Adrenal gland (tissue), 12 donors: ENCODE data around the gene CALHM5. TPM values are rescaled to one million over a fixed set of nuclear protein-coding genes. Genes with fewer than 3 reads are reported as not detected.
A peak's percentile ranks its signal among the peaks of the same experiment; 100 is the strongest.

Experiments used
- DNase-seq, 7 donors: peaks; one replicate each; pipeline ENCODE4 v3.0.0-alpha.2; 2019 to 2020
- H3K27ac ChIP-seq, 5 donors: fragments of 200-600 bp; sonication (generic) in 4 of 5; 1 replicate in 3 of 5; 2 replicates in 2 of 5; pipeline versions ENCODE4 v1.5.1 to v1.8.0; 2016 to 2020; ENCODE audit warnings: mild to moderate bottlenecking in 1 of 5
- H3K27me3 ChIP-seq: fragments of 200-600 bp; 2 replicates; pipeline ENCODE4 v1.8.0; 2021
- H3K36me3 ChIP-seq, 2 donors: fragments of 200-600 bp; replicated peaks in 1 of 2; 1 replicate in 1 of 2; 2 replicates in 1 of 2; pipeline versions ENCODE4 v1.5.1 to v1.8.0; 2018 to 2022
- H3K4me1 ChIP-seq, 2 donors: fragments of 200-600 bp; replicated peaks in 1 of 2; 1 replicate in 1 of 2; 2 replicates in 1 of 2; pipeline versions ENCODE4 v1.5.1 to v1.8.0; 2018 to 2021
- H3K4me3 ChIP-seq, 4 donors: fragments of 200-600 bp; sonication (generic) in 3 of 4; one replicate each; pipeline ENCODE4 v1.5.1; 2016 to 2018
- H3K9me3 ChIP-seq, 3 donors: fragments of 200-600 bp; sonication (generic) in 1 of 3; replicated peaks in 1 of 3; 1 replicate in 2 of 3; 2 replicates in 1 of 3; pipeline versions ENCODE4 v1.5.1 to v1.8.0; 2016 to 2021
- CTCF ChIP-seq, 6 experiments: fragments of 450-650 bp in 4 of 6; fragments of 200-600 bp in 2 of 6; sonication (generic) in 1 of 6; IDR thresholded peaks; 1 replicate in 5 of 6; 2 replicates in 1 of 6; pipeline versions ENCODE4 v1.5.1 to v1.8.0; 2016 to 2021; ENCODE audit warnings: antibody characterized with exemption in 6 of 6, mild to moderate bottlenecking in 2 of 6, moderate library complexity in 1 of 6
- POLR2A ChIP-seq, 2 donors: fragments of 450-650 bp; IDR thresholded peaks; one replicate each; pipeline ENCODE4 v1.6.1; 2017; ENCODE audit warnings: antibody characterized with exemption in 2 of 2, mild to moderate bottlenecking in 2 of 2, moderate library complexity in 1 of 2
- WGBS, 4 donors: extraction: QIAGEN DNeasy Blood & Tissue Kit in 2 of 4; methylation state at CpG; one replicate each; pipeline versions ENCODE4 v1.1.5 to v1.1.7; 2013 to 2017; 5-methylcytosine and 5-hydroxymethylcytosine counted together
- intact Hi-C, 2 donors: fragments of 100-400 bp; cut with DNase I; formaldehyde crosslinking; loops; one replicate each; pipeline versions ENCODE4 v1.14.1 to v1.15.0; 2022 to 2023
- polyA plus RNA-seq, 3 donors: library from polyadenylated mRNA; stranded (reverse); fragments of 200-250 nt in 2 of 3; fragments of 350-450 nt in 1 of 3; fragmentation: Illumina TruSeq in 1 of 3; extraction: RNeasy Lipid Tissue Mini Kit (QIAGEN cat#74804) in 1 of 3; gene quantifications; one replicate each; pipeline ENCODE4 v1.2.3, GENCODE V29; 2013 to 2014
- total RNA-seq, 9 donors: library from RNA; depleted of rRNA in 4 of 9; stranded (reverse); fragments of >200 nt in 4 of 9; fragments of 120-200 nt in 1 of 9; fragmentation: NEBNext Ultra II Directional in 1 of 9; extraction: Animal tissue kit (Norgen Biotek cat#: 25700) in 1 of 9; gene quantifications; one replicate each; pipeline versions ENCODE4 v1.1.0 to v1.2.4, GENCODE V29; 2013 to 2023
- donor health status: healthy with polysubstance abuse.
- donor health status: Bipolar disorder and iron deficiency.
- donor health status: DM: yes; HTN: yes; CAD: no.
- donor health status: DM: no; HTN: no; CAD: no.
- donor health status: DM: no; HTN: no; CAD: no.
- donor health status: DM: yes; HTN: yes; CAD: no.

CALHM5 gene
- total and polyA plus RNA-seq, 12 donors, result 0.32 to 2.2 (median 0.95) TPM

GRCh38 chr6:116471531-116471930 lies 39.9 kb upstream of the CALHM5 start:
- intact Hi-C loops, result no loop called here
- no peak overlapping the region for H3K27ac ChIP-seq

GRCh38 chr6:116472706-116473105 lies 38.7 kb upstream of the CALHM5 start:
- Histone ChIP-seq H3K9me3 (no peaks in the 10 kb centered on the region), H3K27ac (no peak overlapping the region), H3K36me3 (no peaks in the 10 kb centered on the region), H3K4me1 (no peaks in the 10 kb centered on the region), H3K4me3 (no peak overlapping the region), H3K27me3 (no peaks in the 10 kb centered on the region)
- TF ChIP-seq CTCF (IDR thresholded peaks at IDR 0.05) (no peak), POLR2A (IDR thresholded peaks at IDR 0.05) (no peak)
- WGBS, 4 donors, result 80 to 85% (median 83%) methylated on average over 3 of the region's 3 CpGs
- intact Hi-C loops, result no loop called here
- no peak for DNase-seq

More at GRCh38 chr6:116471531-116471930, 39.9 kb upstream of the CALHM5 start:
- 77 to 91% (median 82%) methylated on average over 1 of the region's 1 CpG for WGBS, 4 donors
- Histone ChIP-seq H3K36me3 (no peaks in the 10 kb centered on the region), H3K9me3 (no peaks in the 10 kb centered on the region), H3K4me3 (no peak overlapping the region), H3K27me3 (no peaks in the 10 kb centered on the region), H3K4me1 (no peaks in the 10 kb centered on the region)
- TF ChIP-seq POLR2A (IDR thresholded peaks at IDR 0.05) (no peak), CTCF (IDR thresholded peaks at IDR 0.05) (no peak)
- no peak for DNase-seq

- Histone ChIP-seq H3K27me3 (no peaks in the 10 kb centered on the region), H3K36me3 (no peaks in the 10 kb centered on the region), H3K4me3 (no peak overlapping the region), H3K9me3 (no peaks in the 10 kb centered on the region), H3K4me1 (no peaks in the 10 kb centered on the region), H3K27ac (no peak overlapping the region)
- intact Hi-C loops, result no loop called here
- TF ChIP-seq POLR2A (IDR thresholded peaks at IDR 0.05) (no peak), CTCF (IDR thresholded peaks at IDR 0.05) (no peak)
- WGBS, 4 donors, result 53 to 59% (median 56%) methylated on average over 1 of the region's 1 CpG
- DNase-seq, result no peak
These were observed 36.3 kb upstream of the CALHM5 start for GRCh38 chr6:116475141-116475540.

GRCh38 chr6:116476002-116476678 lies 35.3 kb upstream of the CALHM5 start:
- 65 to 74% (median 70%) methylated on average over 5 of the region's 5 CpGs for WGBS, 4 donors
- Histone ChIP-seq H3K4me3 (no peak overlapping the region), H3K9me3 (no peaks in the 10 kb centered on the region), H3K27me3 (no peaks in the 10 kb centered on the region), H3K27ac (peak overlapping the region in 1 of 5 donors; percentile 33), H3K4me1 (no peaks in the 10 kb centered on the region), H3K36me3 (no peaks in the 10 kb centered on the region)
- DNase-seq, result no peak
- TF ChIP-seq POLR2A (IDR thresholded peaks at IDR 0.05), result no peak
- TF ChIP-seq CTCF (IDR thresholded peaks at IDR 0.05), result no peak
- intact Hi-C loops, result no loop called here
